Colon (tissue), 2 donors: ENCODE results near the gene BLCAP.

Experiments
- FAIRE-seq: peaks from 2 replicates; lab custom pipeline; 2012; peaks lifted over from hg19 to GRCh38; lab: Jason Lieb, UNC
- donor health status: control.
- donor health status: control.

BLCAP gene

GRCh38 chr20:37529214-37529967, 1.7 kb upstream of the BLCAP start:
- FAIRE-seq, result no peak

- no peak for FAIRE-seq
Observed at GRCh38 chr20:37528446-37529213, 954 bp upstream of the BLCAP start.

GRCh38 chr20:37526839-37527637, 638 bp downstream of the BLCAP start:
- FAIRE-seq, result no peak

- FAIRE-seq, result no peak
Observed at GRCh38 chr20:37526238-37526838, 1.3 kb downstream of the BLCAP start.

- no peak for FAIRE-seq
Observed at GRCh38 chr20:37525810-37526209, 1.9 kb downstream of the BLCAP start.

- no peak for FAIRE-seq
Observed at GRCh38 chr20:37524859-37525708, 2.6 kb downstream of the BLCAP start.

- FAIRE-seq, result no peak
Observed at GRCh38 chr20:37523911-37524700, 3.6 kb downstream of the BLCAP start.

GRCh38 chr20:37523012-37523391, 4.7 kb downstream of the BLCAP start:
- no peak for FAIRE-seq

GRCh38 chr20:37522260-37523011, 5.2 kb downstream of the BLCAP start:
- no peak for FAIRE-seq

- FAIRE-seq, result no peak
Observed at GRCh38 chr20:37521061-37521771, 6.5 kb downstream of the BLCAP start, which contains the start of gene NNAT. NNAT (plus strand) TSS chr20:37521250; CDS start chr20:37521332, 82 bp downstream.

GRCh38 chr20:37520419-37520955, 7.2 kb downstream of the BLCAP start:
- no peak for FAIRE-seq

GRCh38 chr20:37519508-37520418, 7.9 kb downstream of the BLCAP start:
- no peak for FAIRE-seq

GRCh38 chr20:37518606-37519507, 8.8 kb downstream of the BLCAP start:
- no peak for FAIRE-seq

GRCh38 chr20:37518059-37518458, 9.6 kb downstream of the BLCAP start:
- no peak for FAIRE-seq

- FAIRE-seq, result no peak
Observed at GRCh38 chr20:37516811-37517750, 10.6 kb downstream of the BLCAP start.
